Right renal pelvis (tissue), 4 donors: ENCODE results near the gene HEG1. TPM values are rescaled to one million over a fixed set of nuclear protein-coding genes. Genes with fewer than 3 reads are reported as not detected.
"Not testable (repeated sequence)": the region's sequence is repeated elsewhere in the genome, so short reads cannot be mapped to it uniquely, and the experiment has no call there.

Experiments
- DNase-seq, 4 donors: peaks; one replicate each; pipeline ENCODE4 v3.0.0-alpha.2; 2013; ENCODE audit warnings: low read depth in 4 of 4, low spot score in 3 of 4, missing footprints in 1 of 4
- polyA plus RNA-seq, 4 donors: library from polyadenylated mRNA; unstranded; fragments of 120-200 nt; gene quantifications; one replicate each; pipeline ENCODE4 v1.2.1, GENCODE V29; 2013; ENCODE audit not compliant: insufficient read length in 4 of 4

Gene HEG1
- polyA plus RNA-seq, 4 donors = 29.0 to 33.0 (median 31.0) TPM

DNA sequence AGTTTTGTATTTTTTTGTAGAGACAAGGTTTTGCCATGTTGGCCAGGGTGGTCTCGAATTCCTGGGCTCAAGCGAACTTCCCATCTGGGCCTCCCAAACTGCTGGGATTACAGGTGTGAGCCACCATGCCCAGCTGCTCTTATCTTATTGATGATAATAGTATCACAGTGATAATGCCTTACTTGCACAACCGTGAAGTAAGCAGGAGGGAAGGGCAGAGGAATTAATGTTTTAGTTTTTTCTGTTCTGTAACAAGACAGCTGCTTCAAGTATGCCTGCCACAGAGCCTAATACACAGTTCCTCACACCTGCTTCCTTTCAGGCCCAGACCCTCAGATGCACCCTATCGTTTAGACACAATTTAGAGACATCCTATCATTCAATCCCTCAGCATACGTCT is 95.1 kb downstream of the HEG1 start:
- no peak for DNase-seq

DNA sequence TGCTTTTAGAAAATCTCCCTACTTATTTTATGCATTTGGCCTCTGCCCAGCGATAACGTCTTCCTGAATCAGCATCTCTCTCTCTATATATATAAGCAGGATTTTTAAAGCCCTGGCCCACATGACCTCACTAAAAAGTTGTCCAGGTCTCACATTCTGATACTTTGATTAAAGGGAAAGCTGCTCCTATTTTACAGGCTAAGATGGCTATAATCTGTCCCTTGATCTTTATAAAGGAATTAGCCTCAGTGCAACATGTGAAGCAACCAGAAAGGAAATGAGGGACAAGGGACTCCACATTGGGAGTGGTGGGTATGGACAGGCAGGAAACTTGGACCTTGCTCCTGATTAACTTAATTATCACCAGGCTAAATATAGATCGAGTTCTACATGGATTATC is 95.7 kb downstream of the HEG1 start:
- DNase-seq = no peak

DNA sequence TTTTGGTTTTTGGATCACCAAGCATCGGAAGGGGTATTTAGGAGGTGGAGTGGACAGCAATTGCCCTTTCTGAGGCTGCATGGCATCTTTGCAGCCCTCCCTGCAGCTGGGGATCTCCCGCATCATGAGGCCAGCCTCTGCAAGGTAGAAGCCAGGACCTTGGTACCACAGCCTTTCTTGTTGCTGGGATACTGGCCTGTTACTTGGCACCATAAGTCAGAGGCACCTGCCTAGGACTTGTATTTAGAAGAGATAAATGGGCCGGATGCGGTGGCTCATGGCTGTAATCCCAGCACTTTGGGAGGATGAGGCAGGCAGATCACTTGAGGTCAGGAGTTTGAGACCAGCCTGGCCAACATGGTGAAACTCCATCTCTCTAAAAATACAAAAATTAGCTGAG is 97.8 kb downstream of the HEG1 start:
- DNase-seq = not testable (repeated sequence)

DNA sequence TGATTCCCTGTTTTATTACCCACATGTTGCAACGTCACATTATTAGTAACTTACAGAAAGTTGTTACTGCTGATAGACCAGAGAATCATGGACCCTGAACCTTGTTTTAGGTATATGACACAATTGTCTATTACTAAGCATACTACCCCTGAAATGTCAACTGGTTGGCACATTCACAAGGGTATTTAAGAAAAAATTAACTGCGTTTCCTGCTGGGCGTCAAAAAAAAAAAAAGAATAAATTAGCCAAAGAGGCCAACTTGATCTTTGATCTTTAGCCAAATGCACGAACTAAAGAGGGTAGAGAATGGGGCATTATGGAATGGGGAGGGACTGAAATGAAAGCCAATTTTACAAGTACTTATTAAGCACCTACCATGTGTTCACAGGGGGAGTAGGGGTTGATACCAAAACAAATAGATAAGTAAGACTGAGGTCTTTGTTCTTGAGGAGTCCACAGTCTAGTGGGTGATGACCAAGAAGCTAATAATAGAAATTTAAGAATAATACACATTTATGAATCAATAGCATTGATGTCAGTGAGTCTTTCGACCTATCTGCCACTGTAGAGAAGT is 103.4 kb downstream of the HEG1 start:
- no peak for DNase-seq

DNA sequence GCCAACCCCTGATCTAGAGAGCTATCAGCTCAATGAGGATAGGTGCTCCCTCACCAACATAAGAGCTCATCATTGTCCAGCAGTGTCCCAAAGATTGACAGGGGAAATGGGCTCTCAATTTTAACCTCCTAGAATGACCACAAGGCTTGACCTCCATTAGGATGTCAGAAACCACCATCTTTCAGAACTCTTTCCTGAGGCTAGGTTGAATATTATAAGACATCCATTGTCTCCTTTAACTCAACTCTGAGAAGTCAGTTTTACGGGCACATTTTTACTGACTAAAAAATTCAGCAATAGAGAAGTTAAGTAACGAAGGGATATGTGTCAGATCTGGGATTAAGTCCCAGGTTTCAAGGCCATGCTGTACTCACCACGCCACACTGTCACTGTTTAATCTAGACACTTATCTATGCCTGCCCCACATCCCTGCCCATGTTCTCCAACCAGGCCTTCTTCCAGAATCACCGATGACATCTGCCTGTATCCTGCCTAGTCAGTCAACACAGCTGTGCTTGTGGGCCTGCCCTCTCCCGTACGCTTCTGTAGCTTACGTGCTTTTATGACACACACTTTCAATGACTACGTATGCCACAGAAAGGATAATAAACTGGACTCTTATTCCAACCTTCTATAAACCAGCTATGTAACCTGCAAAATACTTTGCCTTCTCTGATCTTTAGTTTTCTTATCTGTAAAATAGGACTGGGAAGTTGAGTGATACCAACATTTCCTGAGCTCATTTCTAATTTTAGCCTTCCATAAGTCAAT is 104.1 kb downstream of the HEG1 start:
- DNase-seq = no peak

DNA sequence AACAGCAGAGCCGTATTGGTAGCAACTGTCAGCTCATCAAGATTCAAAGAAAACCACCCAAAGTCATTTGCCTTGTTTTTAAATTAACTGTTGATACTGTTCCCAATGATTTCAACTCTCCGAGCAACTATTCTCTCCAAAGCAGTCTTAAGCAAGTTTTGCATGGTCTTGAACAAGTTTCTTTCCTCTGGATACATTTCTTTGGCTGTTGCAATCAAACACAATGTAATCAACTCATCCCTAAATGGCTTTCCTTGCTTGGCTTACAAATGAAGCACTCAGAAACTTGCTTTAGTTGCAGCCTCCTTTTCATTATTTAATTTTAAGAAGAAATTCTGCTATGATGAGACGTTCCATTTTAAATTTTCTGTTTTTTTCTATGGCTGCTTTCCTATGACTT is 105.8 kb downstream of the HEG1 start:
- DNase-seq = no peak

DNA sequence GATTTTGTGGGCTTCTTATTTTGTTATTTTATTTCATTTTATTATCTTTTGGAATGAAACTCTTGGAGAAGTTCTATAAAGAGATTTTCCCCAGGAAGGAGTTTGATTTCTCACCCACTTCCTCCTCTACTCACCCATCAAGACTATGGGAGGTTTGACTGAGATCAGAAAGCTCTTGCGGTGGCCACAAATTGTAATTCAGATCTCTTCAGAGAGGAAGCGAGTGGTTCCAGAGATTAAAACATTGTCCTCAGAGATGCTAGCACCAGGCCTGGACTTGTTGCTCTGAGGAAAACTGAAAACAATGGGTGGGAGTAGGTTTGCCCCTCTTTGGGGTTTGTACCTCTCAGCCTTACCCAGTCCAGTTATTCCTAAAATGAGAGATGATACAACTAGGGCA is 113.2 kb downstream of the HEG1 start:
- DNase-seq = no peak

DNA sequence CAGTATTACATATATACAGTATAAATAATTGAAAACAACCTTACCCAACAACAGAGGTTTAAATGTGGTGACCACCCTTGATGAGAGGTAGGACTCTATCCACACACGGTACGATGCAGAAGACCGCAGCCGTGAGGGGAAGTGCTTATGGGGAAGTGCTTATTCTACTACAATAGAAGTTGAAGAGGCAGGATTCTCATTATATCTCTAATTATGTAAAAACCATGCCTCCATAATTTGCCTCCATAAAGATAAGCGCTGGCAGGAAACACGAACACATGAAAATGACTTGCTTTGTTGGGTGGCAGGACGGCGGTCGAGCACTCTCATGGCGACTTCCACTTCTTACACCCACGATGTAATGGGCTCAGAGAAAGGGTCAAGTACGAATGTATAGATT is 114.0 kb downstream of the HEG1 start:
- no peak for DNase-seq

DNA sequence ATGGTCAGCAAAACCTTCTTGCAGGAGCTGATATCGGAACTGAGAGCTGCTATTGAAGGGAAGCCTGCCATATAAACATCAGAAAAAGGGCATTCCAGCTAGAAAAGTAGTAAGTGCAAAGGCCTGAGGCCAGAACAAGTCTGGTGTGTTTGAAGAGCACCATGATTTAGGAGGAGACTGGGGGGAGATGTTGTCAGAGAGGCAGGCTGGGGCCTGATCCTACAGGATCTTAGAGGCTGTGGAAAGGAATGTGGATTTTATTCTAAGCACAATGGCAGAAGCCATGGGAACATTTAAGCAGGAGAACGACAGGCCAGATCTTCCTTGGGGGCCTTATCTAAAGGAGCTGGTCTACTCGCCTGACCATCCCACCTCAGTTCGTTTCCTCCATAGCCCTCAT is 116.1 kb downstream of the HEG1 start:
- no peak for DNase-seq

DNA sequence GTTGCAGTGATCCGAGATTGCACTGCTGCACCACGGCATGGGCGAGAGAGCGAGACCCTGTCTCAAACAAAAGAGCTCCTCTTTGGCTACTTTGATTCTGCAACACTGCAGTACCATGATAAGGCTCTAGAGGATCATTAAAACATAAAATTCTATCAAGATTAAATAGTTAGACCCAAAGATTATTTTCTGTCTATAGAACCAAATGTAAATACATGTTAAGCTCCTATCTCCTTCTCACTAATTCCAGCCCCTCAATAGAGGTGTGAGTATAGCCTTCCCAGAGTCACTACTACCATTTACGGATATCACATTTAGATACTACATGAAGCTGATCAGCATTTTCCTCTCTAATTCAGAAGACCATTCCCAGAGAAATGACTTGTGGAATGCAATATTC is 116.9 kb downstream of the HEG1 start:
- DNase-seq = no peak

DNA sequence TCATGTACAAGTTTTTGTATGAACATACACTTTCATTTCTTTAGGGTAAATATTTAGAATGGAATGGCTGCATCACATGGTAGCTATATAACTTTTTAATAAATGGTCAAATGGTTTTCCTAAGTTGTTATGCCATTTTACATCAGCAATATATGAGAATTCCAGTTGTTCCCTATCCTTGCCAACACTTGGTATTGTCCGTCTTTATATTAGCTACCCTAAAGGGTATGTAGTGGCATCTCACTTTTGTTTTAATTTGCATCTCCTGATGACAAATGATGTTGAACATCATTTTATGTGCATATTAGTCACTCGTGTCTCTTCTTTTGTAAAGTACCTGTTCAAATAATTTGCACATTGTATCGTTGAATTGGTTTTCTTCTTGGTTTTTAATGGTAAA is 118.7 kb downstream of the HEG1 start:
- DNase-seq = no peak

DNA sequence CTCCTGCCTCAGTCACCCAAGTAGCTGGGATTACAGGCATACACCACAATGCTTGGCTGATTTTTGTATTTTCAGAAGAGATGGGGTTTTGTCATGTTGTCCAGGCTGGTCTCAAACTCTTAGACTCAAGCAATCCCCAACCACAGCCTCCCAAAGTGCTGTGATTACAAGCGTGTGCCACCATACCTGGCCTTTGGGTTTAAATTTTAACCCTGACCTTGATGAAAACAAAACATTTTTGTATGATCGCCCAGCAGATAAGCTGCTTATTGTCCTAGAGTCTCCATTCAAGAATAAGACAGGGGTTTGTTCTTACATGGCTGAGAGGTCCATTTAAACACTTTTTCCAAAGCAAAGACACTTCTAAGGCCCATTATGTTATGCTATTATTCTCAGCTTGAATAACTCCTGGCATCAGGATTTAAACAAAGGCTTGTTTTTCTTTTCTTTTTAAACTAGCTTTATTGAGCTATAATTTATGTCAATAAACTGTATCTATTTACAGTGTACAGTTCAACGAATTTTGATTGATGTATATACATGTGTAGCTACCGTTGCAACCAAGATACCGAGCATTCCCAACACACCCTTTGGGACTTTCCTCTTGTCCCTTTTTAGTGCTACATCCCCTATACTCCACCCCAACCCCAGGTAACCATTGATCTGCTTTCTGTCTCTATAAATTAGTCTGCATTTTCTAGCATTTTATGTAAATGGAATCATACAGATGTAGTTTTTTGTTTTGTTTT is 119.8 kb downstream of the HEG1 start:
- DNase-seq = no peak

DNA sequence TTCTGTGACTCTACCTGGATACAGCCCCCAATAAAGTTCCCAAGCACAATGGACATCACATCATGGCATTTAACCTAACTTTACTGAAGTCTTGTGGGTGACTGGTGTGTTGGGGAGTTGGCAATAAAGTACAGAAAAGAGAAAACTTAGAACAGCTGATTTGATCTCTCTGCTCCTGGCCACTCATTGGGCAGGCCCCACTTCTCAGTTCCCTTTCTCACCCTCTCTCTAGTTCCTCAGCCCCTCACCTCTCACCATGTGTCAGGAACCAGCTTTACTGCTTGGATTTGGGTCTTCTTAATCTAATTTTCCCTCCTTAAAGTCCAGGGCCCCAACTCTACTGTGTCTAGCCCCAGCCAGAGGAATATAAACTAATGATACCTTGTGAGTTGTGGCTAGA is 120.5 kb downstream of the HEG1 start:
- DNase-seq = no peak

DNA sequence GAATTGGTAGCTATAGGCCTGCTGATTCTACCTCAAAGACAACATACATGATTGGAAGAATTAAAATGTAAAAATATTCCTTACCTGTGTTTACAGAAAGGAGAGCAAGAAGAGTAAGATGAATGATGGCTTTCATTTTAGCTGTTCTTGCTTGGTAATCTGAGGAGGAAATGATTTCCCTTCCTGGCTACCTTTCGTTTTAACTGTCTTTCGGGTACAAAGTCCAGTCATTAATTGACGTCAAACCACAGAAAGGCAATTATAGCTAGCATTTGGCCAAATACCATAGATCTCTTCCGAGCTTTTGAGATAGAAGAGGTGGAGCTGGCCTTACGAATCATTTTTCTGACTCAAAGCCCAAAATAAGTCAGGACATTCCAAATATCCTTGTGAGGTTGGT is 121.2 kb downstream of the HEG1 start, which contains the start of gene MUC13:
TSS of gene MUC13 (minus strand) at position 175 of the 400 bp plus-strand sequence. CDS start at position 136, 39 bp downstream.
- no peak for DNase-seq

DNA sequence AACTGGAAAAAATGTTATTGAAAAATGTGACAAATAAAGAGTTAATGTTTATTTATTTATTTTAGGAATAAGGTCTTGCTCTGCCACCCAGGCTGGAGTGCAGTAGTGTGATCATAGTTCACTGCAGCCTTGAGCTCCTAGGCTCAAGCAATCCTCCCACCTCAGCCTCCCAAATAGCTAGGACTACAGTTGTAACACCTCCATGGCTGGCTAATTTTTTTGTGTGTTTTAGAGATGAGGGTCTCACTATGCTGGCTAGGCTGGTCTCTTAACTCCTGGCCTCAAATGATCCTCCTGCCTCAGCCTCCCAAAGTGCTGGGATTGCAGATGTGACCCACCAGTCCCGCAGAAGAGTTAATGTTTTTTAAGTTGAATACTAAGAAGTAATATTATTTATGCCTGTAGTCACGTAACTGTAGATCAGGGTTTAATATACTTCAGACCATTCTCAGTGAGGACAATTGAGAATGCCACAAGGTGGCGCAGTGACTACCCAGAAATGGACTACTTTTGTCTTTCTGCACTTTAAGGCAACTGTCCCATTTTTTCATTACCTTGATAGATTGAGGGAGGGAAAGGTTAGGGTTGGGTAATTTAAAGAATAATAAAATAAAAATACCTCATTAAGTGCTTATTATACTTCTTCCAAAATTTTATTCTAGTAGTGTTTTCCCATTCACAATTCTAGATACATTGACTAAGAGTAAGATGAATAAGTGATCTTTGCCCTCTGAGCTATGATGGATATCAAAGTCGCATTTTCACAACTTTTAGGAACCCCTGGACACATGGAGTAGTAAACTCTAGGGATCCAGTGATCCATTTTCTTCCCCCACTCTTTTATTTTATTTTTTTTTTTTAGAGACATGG is 127.2 kb downstream of the HEG1 start:
- peak; percentile 31 to 48 (median 40) for DNase-seq

DNA sequence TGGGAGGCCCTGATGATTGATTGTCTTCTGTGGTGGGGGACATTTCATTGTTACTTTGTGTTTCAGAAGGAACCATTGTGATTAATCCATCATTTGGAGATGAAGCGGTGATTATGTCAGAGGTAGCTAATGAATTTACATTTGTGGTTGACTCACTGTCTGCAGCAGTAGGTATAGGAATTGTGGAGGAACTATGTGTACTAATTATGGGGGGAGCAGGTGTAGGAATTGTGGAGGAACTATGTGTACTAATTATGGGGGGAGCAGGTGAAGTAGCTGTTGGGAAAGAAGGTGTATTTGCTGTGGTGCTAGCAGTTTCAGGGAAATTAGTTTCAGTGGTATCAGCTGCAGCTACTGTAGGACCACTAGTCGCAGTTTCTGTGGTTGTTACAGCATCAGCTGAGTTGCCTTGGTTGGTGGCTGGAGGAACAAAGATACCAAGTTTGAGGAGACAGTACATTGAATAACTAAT is 128.2 kb downstream of the HEG1 start:
- DNase-seq = no peak

DNA sequence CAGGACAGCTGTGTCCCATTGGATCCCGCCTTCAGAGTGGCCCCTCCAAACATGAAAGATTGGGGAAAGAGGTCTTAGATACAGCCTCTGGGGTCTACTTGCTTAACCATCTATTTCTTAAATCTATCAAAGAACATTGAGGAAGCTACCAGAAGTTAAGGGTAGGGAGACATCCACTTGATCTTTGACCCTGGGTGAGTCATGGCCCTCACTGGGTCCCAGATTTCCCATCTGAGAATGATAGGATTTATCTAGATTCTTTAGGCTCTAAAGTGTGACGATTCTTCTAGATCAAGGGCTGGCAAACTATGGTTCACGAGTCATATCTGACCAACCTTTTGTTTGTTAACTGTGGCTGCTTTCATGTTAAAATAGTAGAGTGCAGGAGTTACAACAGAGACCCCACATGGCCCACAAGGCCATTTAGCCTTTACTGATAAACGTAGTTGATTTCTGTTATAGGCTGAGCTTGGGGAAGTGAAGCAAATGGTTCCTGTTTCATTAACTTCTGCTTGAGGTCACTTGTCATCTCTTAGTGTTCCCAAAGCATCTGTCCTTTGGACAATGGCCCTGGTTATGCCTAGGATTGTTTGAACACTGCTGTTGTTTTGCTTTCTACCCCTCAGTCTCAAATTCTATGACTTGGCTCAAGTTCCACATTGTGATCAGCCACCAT is 129.2 kb downstream of the HEG1 start:
- no peak for DNase-seq

DNA sequence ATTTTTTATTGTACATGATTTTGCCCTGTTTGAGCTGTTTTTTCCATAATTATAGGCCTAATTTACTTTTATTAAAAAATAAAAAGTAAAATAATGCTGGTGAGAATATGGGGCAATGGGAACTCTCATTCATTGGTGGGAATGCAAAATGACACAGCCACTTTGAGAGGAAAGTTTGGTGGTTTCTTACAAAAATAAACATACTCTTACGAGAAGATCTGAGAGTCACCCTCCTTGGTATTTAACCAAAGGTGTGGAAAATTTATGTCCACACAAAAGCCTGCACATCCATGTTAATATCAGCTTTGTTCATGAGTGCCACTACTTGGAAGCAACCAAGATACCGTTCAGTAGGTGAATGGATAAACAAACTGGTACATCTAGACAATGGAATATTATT is 131.1 kb downstream of the HEG1 start:
- no peak for DNase-seq

DNA sequence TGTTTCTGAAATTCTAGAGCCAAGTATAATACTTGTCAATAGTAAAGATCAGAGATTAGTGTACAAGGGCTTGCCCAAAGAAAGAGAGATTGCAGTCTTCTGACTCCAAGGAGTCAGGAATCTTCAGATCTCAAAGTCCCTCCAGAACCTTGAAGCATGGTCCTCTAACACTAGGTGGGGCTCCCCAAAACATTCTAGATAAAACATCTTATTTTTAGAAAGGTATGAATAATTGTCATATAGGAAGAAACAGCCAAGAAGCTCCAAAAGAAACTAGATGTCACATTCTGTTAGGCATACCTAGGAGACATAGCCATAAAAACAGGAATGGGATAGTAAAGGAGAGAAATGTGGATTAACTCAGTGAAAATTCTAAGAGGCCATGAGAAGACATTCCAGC is 132.0 kb downstream of the HEG1 start:
- DNase-seq = no peak

DNA sequence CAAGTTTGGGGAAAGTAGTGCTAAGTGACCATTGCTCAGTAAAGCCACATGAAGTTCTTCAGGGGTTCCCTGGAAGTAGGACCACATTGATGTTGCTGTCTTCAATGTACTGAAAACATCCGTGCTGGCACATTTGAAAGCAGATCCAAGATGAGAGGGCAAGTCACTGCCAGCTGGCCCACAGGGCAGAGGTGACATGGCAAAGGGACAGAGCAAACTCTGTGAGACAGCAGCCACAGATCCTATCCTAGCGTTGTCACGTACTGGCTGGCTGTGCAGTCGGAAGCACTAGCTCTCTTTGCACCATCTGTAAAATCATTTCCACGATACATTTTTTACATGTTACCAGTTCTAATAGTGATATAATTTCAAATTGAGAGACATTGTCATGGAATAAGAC is 135.1 kb downstream of the HEG1 start:
- no peak for DNase-seq
